ENCODE results near the gene CLNK. TPM values are rescaled to one million over a fixed set of nuclear protein-coding genes. Genes with fewer than 3 reads are reported as not detected.
A peak's percentile ranks its signal among the peaks of the same experiment; 100 is the strongest.

Gene CLNK
- total and polyA plus RNA-seq, 4 donors = 0.26 to 0.30 TPM; not detected in 2

DNA sequence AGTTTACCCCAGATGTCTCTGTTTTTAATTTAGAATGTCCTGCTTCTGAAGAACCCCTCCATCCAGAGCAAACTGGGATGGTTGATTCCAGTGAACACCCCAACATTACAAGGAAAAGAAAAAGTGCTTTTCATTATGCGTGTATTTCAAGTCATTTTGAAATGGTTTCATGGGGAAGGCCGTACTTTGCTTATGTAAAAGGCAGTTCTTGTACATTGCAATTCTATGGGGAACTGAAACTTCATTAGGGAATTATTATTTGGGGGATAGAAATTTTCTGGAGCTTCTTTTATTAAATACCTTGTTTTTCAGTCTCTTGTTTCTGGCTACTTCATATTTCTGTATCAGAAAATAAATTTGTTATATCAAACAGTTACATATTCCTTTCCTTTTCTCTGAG lies 130.4 kb downstream of the CLNK start:
- 85 to 92% methylated on average over 2 of the region's 2 CpGs for WGBS, 2 donors
- H3K36me3 ChIP-seq (ENCODE audit: control insufficient read depth in 1 of 2, insufficient read depth in 2 of 2, low read length in 1 of 2) = no peaks in the 10 kb centered on the region
- peaks cover 0 to 2% of the 10 kb centered on the region in 2 donors for H3K27me3 ChIP-seq (ENCODE audit: control insufficient read depth in 1 of 2, insufficient read depth in 2 of 2, low read length in 1 of 2)
- DNase-seq (no peak), ATAC-seq (ENCODE audit: low FRiP score) (no peak)
- no peaks in the 10 kb centered on the region for H3K9me3 ChIP-seq (ENCODE audit: control insufficient read depth, low read length)
- no peak overlapping the region for H3K27ac ChIP-seq (ENCODE audit: low read depth in 1 of 2, low read length in 2 of 2)
- intact Hi-C loops (cut with DNase I) = no loop called here
- H3K4me1 ChIP-seq (ENCODE audit: control insufficient read depth in 1 of 2, insufficient read depth in 2 of 2, low read length in 2 of 2) = no peaks in the 10 kb centered on the region
- no peak overlapping the region for H3K4me3 ChIP-seq (ENCODE audit: low read length in 2 of 2)

DNA sequence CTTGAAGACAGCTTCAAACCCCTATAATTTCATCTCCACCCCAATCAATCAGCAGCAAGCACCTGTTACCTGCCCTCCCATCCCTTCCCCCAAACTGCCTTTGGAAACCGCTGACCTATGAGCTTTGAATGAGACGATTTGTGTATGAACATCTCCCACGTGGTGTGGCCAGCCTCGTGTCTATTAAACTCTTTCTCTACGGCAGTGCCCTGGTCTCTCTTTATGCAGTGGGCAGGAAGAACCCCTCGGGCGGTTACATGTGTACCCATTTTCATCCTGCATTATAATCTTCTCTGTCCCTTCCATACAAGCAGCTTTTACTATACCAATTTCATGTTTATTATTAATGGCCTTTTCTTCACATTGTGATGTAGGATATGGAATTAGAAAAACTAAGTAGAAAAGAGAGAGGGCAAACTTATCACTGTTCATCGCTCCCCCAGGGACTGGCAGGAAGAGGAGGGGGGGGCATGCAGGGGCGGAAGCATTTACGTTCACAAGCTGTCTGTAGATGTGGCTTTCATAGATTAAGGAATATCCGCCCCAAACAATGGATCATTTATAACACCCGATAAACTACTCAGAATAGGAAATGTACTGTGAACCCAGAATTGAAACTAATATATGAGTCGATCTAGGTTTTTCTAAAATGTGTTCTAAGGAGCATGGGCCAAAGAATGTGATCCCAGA lies 131.8 kb downstream of the CLNK start:
- Histone ChIP-seq H3K4me1 (ENCODE audit: control insufficient read depth in 1 of 2, insufficient read depth in 2 of 2, low read length in 2 of 2) (no peaks in the 10 kb centered on the region), H3K9me3 (ENCODE audit: control insufficient read depth, low read length) (no peaks in the 10 kb centered on the region), H3K36me3 (ENCODE audit: control insufficient read depth in 1 of 2, insufficient read depth in 2 of 2, low read length in 1 of 2) (no peaks in the 10 kb centered on the region), H3K27me3 (ENCODE audit: control insufficient read depth in 1 of 2, insufficient read depth in 2 of 2, low read length in 1 of 2) (peaks cover 0 to 2% of the 10 kb centered on the region in 2 donors), H3K4me3 (ENCODE audit: low read length in 2 of 2) (no peak overlapping the region), H3K27ac (ENCODE audit: low read depth in 1 of 2, low read length in 2 of 2) (no peak overlapping the region)
- no peak for DNase-seq
- intact Hi-C loops (cut with DNase I) = no loop called here
- WGBS, 2 donors = 66 to 67% methylated on average over 13 of the region's 13 CpGs
- no peak for ATAC-seq (ENCODE audit: low FRiP score)

DNA sequence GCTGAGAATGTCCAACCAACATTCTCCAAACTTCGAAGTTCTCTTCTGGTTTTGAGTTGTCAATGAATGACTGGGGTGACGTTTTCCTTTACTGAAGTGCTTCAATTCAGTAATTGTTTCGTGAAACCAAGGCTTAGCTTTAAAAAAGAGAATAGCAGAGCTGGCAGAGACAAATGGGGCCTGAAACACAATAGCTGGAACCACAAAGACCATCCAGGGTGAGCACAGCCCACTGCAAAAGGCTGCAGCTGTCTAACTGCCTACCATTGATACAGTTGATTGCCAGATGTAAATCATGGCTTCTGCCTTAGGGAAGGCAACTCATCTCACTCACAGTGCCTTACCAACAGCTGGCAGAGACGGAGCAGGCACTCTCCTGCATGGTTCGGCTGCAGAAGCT lies 148.7 kb downstream of the CLNK start:
- 76 to 85% methylated on average over 5 of the region's 5 CpGs for WGBS, 2 donors
- H3K27me3 ChIP-seq (ENCODE audit: control insufficient read depth in 1 of 2, insufficient read depth in 2 of 2, low read length in 1 of 2) = no peaks in the 10 kb centered on the region
- no peak for ATAC-seq (ENCODE audit: low FRiP score)
- H3K4me3 ChIP-seq (ENCODE audit: low read length in 2 of 2) = no peak overlapping the region
- no peaks in the 10 kb centered on the region for H3K4me1 ChIP-seq (ENCODE audit: control insufficient read depth in 1 of 2, insufficient read depth in 2 of 2, low read length in 2 of 2)
- no peaks in the 10 kb centered on the region for H3K9me3 ChIP-seq (ENCODE audit: control insufficient read depth, low read length)
- intact Hi-C loops (cut with DNase I) = no loop called here
- no peaks in the 10 kb centered on the region for H3K36me3 ChIP-seq (ENCODE audit: control insufficient read depth in 1 of 2, insufficient read depth in 2 of 2, low read length in 1 of 2)
- no peak overlapping the region for H3K27ac ChIP-seq (ENCODE audit: low read depth in 1 of 2, low read length in 2 of 2)
- DNase-seq = no peak

DNA sequence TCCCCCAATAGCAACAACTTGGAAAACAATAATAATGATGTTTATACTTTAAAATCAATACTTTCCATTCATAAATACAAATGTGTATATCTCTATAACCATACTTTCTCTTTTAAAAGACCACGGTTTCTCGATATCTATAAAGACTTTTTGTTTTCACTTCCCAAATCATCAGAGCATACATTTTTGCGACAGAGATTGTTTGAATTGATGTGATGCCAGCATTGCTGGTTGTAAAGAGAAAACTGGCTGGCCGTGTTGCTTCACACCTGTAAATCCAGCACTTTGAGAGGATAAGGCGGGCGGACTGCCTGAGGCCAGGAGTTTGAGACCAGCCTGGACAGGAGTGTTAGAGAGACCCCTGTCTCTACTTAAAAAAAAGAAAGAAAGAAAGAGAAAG lies 149.7 kb downstream of the CLNK start:
- WGBS, 2 donors = 72 to 76% methylated on average over 6 of the region's 6 CpGs
- intact Hi-C loops (cut with DNase I) = no loop called here
- Histone ChIP-seq H3K27ac (ENCODE audit: low read depth in 1 of 2, low read length in 2 of 2) (no peak overlapping the region), H3K4me1 (ENCODE audit: control insufficient read depth in 1 of 2, insufficient read depth in 2 of 2, low read length in 2 of 2) (peaks cover 0 to 3% of the 10 kb centered on the region in 2 donors), H3K4me3 (ENCODE audit: low read length in 2 of 2) (no peak overlapping the region), H3K27me3 (ENCODE audit: control insufficient read depth in 1 of 2, insufficient read depth in 2 of 2, low read length in 1 of 2) (no peaks in the 10 kb centered on the region), H3K36me3 (ENCODE audit: control insufficient read depth in 1 of 2, insufficient read depth in 2 of 2, low read length in 1 of 2) (no peaks in the 10 kb centered on the region), H3K9me3 (ENCODE audit: control insufficient read depth, low read length) (peaks cover 2% of the 10 kb centered on the region)
- no peak for DNase-seq
- no peak for ATAC-seq (ENCODE audit: low FRiP score)

DNA sequence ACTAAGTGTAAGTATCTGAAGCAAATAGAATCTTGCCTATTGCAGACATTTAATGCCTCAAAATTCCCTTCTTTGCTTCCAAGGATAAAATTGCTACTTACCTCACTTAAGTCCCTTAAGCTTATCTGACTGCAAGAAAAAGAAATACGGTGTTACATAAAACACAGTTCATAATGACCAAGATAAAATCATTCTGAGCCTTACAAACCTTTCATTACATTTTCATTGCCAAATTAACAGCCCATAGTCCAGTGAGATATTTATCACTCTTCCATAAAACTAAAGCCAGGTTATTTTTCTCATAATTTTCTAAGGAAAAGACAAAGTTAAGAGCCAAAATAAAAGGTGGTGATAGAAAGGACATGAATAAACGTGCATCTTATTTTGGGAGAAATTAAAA lies 152.4 kb downstream of the CLNK start:
- no peaks in the 10 kb centered on the region for H3K36me3 ChIP-seq (ENCODE audit: control insufficient read depth in 1 of 2, insufficient read depth in 2 of 2, low read length in 1 of 2)
- DNase-seq = no peak
- no peak overlapping the region for H3K27ac ChIP-seq (ENCODE audit: low read depth in 1 of 2, low read length in 2 of 2)
- WGBS, 2 donors = 12 to 30% methylated on average over 2 of the region's 2 CpGs
- no peak for ATAC-seq (ENCODE audit: low FRiP score)
- H3K4me3 ChIP-seq (ENCODE audit: low read length in 2 of 2) = no peak overlapping the region
- H3K9me3 ChIP-seq (ENCODE audit: control insufficient read depth, low read length) = peaks cover 2% of the 10 kb centered on the region
- H3K4me1 ChIP-seq (ENCODE audit: control insufficient read depth in 1 of 2, insufficient read depth in 2 of 2, low read length in 2 of 2) = peaks cover 0 to 3% of the 10 kb centered on the region in 2 donors
- H3K27me3 ChIP-seq (ENCODE audit: control insufficient read depth in 1 of 2, insufficient read depth in 2 of 2, low read length in 1 of 2) = no peaks in the 10 kb centered on the region
- intact Hi-C loops (cut with DNase I) = no loop called here

DNA sequence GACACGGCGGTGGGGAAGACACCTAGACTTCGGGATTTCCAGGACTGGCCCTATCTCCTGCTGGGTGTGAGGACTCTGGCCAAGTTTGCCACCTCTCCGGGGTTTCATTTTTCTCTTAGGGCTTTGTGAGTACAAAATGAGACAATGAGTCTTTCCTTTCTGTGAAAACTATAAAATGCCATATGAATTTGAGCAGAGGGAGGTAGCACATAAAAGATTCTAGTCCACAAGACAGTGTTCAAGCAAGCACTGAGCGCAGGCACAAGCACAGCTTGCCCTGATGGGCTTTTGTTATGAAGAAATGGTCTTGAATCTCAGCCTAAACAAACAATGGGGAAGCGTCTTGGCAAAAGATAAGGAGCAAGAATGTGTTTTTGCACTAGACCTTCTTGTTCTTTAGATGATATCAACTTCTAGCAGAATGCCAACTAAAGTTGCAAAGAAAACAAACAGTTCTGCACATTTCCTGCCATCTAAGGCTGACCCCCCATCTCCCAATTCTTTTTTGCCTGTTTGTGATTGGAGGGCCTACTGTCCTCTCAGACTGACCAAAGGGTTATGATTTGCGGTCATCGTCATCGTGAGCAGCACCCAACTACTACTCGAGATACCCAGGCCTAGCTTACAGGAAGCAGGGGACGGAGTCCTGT lies 154.3 kb downstream of the CLNK start:
- Histone ChIP-seq H3K4me1 (ENCODE audit: control insufficient read depth in 1 of 2, insufficient read depth in 2 of 2, low read length in 2 of 2) (peaks cover 0 to 3% of the 10 kb centered on the region in 2 donors), H3K27ac (ENCODE audit: low read depth in 1 of 2, low read length in 2 of 2) (no peak overlapping the region), H3K4me3 (ENCODE audit: low read length in 2 of 2) (no peak overlapping the region), H3K9me3 (ENCODE audit: control insufficient read depth, low read length) (peaks cover 2% of the 10 kb centered on the region), H3K27me3 (ENCODE audit: control insufficient read depth in 1 of 2, insufficient read depth in 2 of 2, low read length in 1 of 2) (no peaks in the 10 kb centered on the region), H3K36me3 (ENCODE audit: control insufficient read depth in 1 of 2, insufficient read depth in 2 of 2, low read length in 1 of 2) (no peaks in the 10 kb centered on the region)
- ATAC-seq (ENCODE audit: low FRiP score) (peak; percentile 66), DNase-seq (no peak)
- intact Hi-C loops (cut with DNase I) = no loop called here
- WGBS, 2 donors = 35 to 40% methylated on average over 11 of the region's 11 CpGs

DNA sequence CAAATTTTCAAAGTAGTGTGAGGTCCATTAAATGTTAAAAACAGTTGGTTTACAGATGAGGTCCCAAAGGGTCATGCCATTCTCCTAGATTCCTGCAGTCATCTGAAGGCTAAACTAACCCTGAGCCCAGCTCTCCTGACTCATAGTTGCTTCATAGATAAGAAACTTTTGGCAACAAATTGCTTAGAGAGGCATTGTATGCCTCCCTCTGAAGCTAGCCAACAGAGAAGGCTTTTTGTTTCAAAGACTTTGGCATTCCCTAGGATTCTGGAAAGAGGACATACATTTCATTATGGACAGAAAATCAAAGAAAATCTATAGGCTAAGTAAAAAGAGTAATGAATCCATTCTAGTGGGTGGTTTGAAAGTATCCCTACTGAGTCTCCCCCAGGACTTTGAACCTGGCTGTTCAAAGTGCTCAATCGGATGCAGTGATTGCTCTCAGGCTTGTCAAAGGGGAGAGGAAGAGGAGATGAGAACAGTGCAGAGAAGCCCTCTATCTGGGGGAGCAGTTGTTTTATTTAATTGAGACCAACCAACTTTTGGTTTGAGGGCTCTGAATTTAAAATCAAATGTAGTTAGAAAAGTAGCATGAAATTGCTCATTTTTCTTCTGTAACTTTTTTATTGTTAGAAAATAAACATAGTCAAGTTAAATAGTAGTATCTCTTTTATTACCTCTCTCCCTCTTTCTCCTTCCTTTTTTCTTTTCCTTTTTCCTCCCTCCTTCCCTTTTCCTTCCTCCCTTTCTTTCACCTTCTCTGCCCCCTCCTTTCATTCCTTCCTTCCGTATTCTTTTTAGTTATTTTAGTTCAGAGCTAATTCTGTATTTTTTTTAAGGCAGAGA lies 155.1 kb downstream of the CLNK start:
- DNase-seq = no peak
- no peak for ATAC-seq (ENCODE audit: low FRiP score)
- Histone ChIP-seq H3K4me1 (ENCODE audit: control insufficient read depth in 1 of 2, insufficient read depth in 2 of 2, low read length in 2 of 2) (peaks cover 0 to 3% of the 10 kb centered on the region in 2 donors), H3K27ac (ENCODE audit: low read depth in 1 of 2, low read length in 2 of 2) (no peak overlapping the region), H3K4me3 (ENCODE audit: low read length in 2 of 2) (no peak overlapping the region), H3K36me3 (ENCODE audit: control insufficient read depth in 1 of 2, insufficient read depth in 2 of 2, low read length in 1 of 2) (no peaks in the 10 kb centered on the region), H3K9me3 (ENCODE audit: control insufficient read depth, low read length) (peaks cover 2% of the 10 kb centered on the region), H3K27me3 (ENCODE audit: control insufficient read depth in 1 of 2, insufficient read depth in 2 of 2, low read length in 1 of 2) (no peaks in the 10 kb centered on the region)
- WGBS, 2 donors = 38 to 48% methylated on average over 2 of the region's 2 CpGs
- intact Hi-C loops (cut with DNase I) = no loop called here

DNA sequence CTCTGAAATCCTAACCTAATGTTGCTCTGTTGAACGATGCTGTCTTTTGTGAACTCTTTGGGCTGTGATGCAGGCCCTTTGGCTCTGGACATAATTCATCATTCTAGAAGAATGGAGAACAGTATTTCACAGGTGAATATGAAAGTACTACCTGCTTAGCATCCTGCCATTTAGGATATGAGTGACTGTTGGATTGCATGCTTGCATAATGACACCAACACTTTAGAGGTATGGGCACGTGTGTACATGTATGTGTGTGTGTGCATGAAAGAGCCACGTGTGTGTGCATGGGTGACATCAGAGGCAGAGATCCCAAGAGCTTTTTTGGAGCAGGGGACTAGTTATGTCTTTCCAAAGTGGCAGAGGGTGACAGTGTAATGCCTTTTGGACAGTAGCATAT lies 157.1 kb downstream of the CLNK start:
- intact Hi-C loops (cut with DNase I) = no loop called here
- DNase-seq = no peak
- H3K4me1 ChIP-seq (ENCODE audit: control insufficient read depth in 1 of 2, insufficient read depth in 2 of 2, low read length in 2 of 2) = peaks cover 0 to 3% of the 10 kb centered on the region in 2 donors
- no peaks in the 10 kb centered on the region for H3K36me3 ChIP-seq (ENCODE audit: control insufficient read depth in 1 of 2, insufficient read depth in 2 of 2, low read length in 1 of 2)
- no peak overlapping the region for H3K4me3 ChIP-seq (ENCODE audit: low read length in 2 of 2)
- peaks cover 2% of the 10 kb centered on the region for H3K9me3 ChIP-seq (ENCODE audit: control insufficient read depth, low read length)
- H3K27ac ChIP-seq (ENCODE audit: low read depth in 1 of 2, low read length in 2 of 2) = no peak overlapping the region
- no peaks in the 10 kb centered on the region for H3K27me3 ChIP-seq (ENCODE audit: control insufficient read depth in 1 of 2, insufficient read depth in 2 of 2, low read length in 1 of 2)
- no peak for ATAC-seq (ENCODE audit: low FRiP score)
- WGBS, 2 donors = 94% methylated on average over 3 of the region's 3 CpGs
